IMR-90 (cell line): ENCODE data around the gene GLYAT. TPM values are rescaled to one million over a fixed set of nuclear protein-coding genes. Genes with fewer than 3 reads are reported as not detected.

ENCODE experiments used
- ATAC-seq: fragments of 200-7000 bp; cut with Tn5 transposase; 2 replicates; pipeline ENCODE4 v1.9.1; 2020; ENCODE audit warnings: low read depth, mild to moderate bottlenecking, moderate library complexity
- BruUV-seq: library from RNA; stranded (reverse); fragments of 400-500 nt; replicated peaks from 2 replicates; lab custom pipeline; 2021; lab: Mats Ljungman, UMichigan
- CTCF ChIA-PET: fragments of 300-600 bp; formaldehyde crosslinking; extraction: SDS; loops from one replicate; lab custom pipeline; 2021; ENCODE audit warnings: antibody characterized with exemption; lab: Yijun Ruan, JAX
- POLR2A ChIA-PET: fragments of 300-600 bp; sonication (Branson Sonifier 250); formaldehyde crosslinking; loops from one replicate; lab custom pipeline; 2022; ENCODE audit warnings: antibody characterized with exemption; ENCODE audit not compliant: unreplicated experiment; lab: Charles Lee
- DNase-seq: peaks from one replicate; pipeline ENCODE4 v3.0.0; 2013
- H2AFZ ChIP-seq: replicated peaks from 2 replicates; pipeline ENCODE3; 2013; ENCODE audit warnings: low read length, mild to moderate bottlenecking; ENCODE audit not compliant: poor library complexity
- H2AK5ac ChIP-seq: 2 replicates; pipeline ENCODE4 v1.6.1; 2013; ENCODE audit warnings: low read depth, low read length, inconsistent platforms
- H2AK9ac ChIP-seq: replicated peaks from 2 replicates; pipeline ENCODE3; 2013; ENCODE audit warnings: mild to moderate bottlenecking, low read depth, low read length, moderate library complexity; ENCODE audit not compliant: poor library complexity
- H2BK120ac ChIP-seq: 2 replicates; pipeline ENCODE4 v1.6.1; 2013; ENCODE audit warnings: low read depth, low read length, inconsistent platforms
- H2BK15ac ChIP-seq: 3 replicates; pipeline ENCODE4 v1.6.1; 2013; ENCODE audit warnings: low read depth, low read length, inconsistent platforms
- H2BK20ac ChIP-seq: 2 replicates; pipeline ENCODE4 v1.6.1; 2013; ENCODE audit warnings: low read depth, mild to moderate bottlenecking, inconsistent platforms, low read length, moderate library complexity
- H2BK5ac ChIP-seq: 2 replicates; pipeline ENCODE4 v1.6.1; 2013; ENCODE audit warnings: mild to moderate bottlenecking, low read depth, low read length, inconsistent platforms; ENCODE audit not compliant: poor library complexity, severe bottlenecking
- H3K14ac ChIP-seq: replicated peaks from 2 replicates; pipeline ENCODE4 v1.6.1; 2013; ENCODE audit warnings: low read depth, low read length, inconsistent platforms
- H3K18ac ChIP-seq: 2 replicates; pipeline ENCODE4 v1.6.1; 2013; ENCODE audit warnings: low read depth, low read length, control low read depth
- H3K23ac ChIP-seq: 2 replicates; pipeline ENCODE4 v1.6.1; 2013; ENCODE audit warnings: low read depth, low read length, inconsistent platforms
- H3K27ac ChIP-seq: 2 replicates; pipeline ENCODE4 v1.5.1; 2013; ENCODE audit warnings: mild to moderate bottlenecking, control low read depth, low read length; ENCODE audit not compliant: insufficient read depth
- H3K27me3 ChIP-seq: 2 replicates; pipeline ENCODE4 v1.6.1; 2013; ENCODE audit warnings: low read length; ENCODE audit not compliant: control insufficient read depth, insufficient read depth
- H3K36me3 ChIP-seq: 2 replicates; pipeline ENCODE4 v1.6.1; 2013; ENCODE audit warnings: low read length, mixed read lengths; ENCODE audit not compliant: control insufficient read depth, insufficient read depth
- H3K4ac ChIP-seq: 2 replicates; pipeline ENCODE4 v1.6.1; 2013; ENCODE audit warnings: low read depth, low read length, inconsistent platforms
- H3K4me1 ChIP-seq: 2 replicates; pipeline ENCODE4 v1.6.1; 2013; ENCODE audit warnings: low read length, mixed read lengths; ENCODE audit not compliant: control insufficient read depth, insufficient read depth
- H3K4me2 ChIP-seq: 2 replicates; pipeline ENCODE4 v1.6.1; 2013; ENCODE audit warnings: low read depth, mild to moderate bottlenecking, control low read depth, low read length, moderate library complexity
- H3K4me3 ChIP-seq: 2 replicates; pipeline ENCODE4 v1.5.1; 2013; ENCODE audit warnings: low read depth, mild to moderate bottlenecking, control low read depth, low read length, moderate library complexity; ENCODE audit not compliant: insufficient read depth
- H3K56ac ChIP-seq: 2 replicates; pipeline ENCODE4 v1.6.1; 2013; ENCODE audit warnings: low read length, inconsistent platforms; ENCODE audit not compliant: insufficient read depth; ENCODE audit errors: extremely low read depth
- H3K79me1 ChIP-seq, 2 experiments: 2 replicates each; pipeline ENCODE4 v1.6.1; 2013; ENCODE audit warnings: low read length in 2 of 2, inconsistent platforms in 1 of 2, low read depth in 1 of 2
- H3K9ac ChIP-seq: 2 replicates; pipeline ENCODE4 v1.6.1; 2013; ENCODE audit warnings: low read depth, low read length, control low read depth
- H3K9me1 ChIP-seq: 2 replicates; pipeline ENCODE4 v1.6.1; 2013; ENCODE audit warnings: low read length, inconsistent platforms; ENCODE audit not compliant: insufficient read depth
- H3K9me3 ChIP-seq: 2 replicates; pipeline ENCODE4 v1.6.1; 2013; ENCODE audit warnings: low read length; ENCODE audit not compliant: control insufficient read depth, insufficient read depth
- H4K20me1 ChIP-seq: 2 replicates; pipeline ENCODE4 v1.6.1; 2013; ENCODE audit warnings: low read length, inconsistent platforms; ENCODE audit not compliant: insufficient read depth
- H4K5ac ChIP-seq: 2 replicates; pipeline ENCODE4 v1.6.1; 2013; ENCODE audit warnings: mild to moderate bottlenecking, low read depth, low read length, control low read depth
- H4K8ac ChIP-seq, 2 experiments: 2 replicates each; pipeline ENCODE4 v1.6.1; 2013; ENCODE audit warnings: low read depth in 2 of 2, low read length in 2 of 2, control low read depth in 1 of 2, inconsistent platforms in 1 of 2
- H4K91ac ChIP-seq: 2 replicates; pipeline ENCODE4 v1.6.1; 2013; ENCODE audit warnings: low read depth, low read length, inconsistent platforms; ENCODE audit not compliant: insufficient read depth
- BHLHE40 ChIP-seq: fragments of 150-350 bp; IDR thresholded peaks from 2 replicates; pipeline ENCODE4 v1.6.1; 2016; ENCODE audit warnings: mild to moderate bottlenecking, low read depth, low read length
- CEBPB ChIP-seq: IDR thresholded peaks from 2 replicates; pipeline ENCODE4 v1.6.1; 2012; ENCODE audit warnings: low read depth, low read length, improper control_type of control experiment
- CHD1 ChIP-seq: IDR thresholded peaks from 2 replicates; pipeline ENCODE4 v1.6.1; 2012; ENCODE audit warnings: low read depth, low read length, improper control_type of control experiment
- FOS ChIP-seq: fragments of 150-350 bp; IDR thresholded peaks from 2 replicates; pipeline ENCODE4 v1.6.1; 2016; ENCODE audit warnings: low read depth, low read length
- MAZ ChIP-seq: IDR thresholded peaks from 2 replicates; pipeline ENCODE4 v1.6.1; 2012; ENCODE audit warnings: low read depth, mild to moderate bottlenecking, low read length, improper control_type of control experiment, moderate library complexity, borderline replicate concordance
- NFE2L2 ChIP-seq: fragments of 150-350 bp; IDR thresholded peaks from 2 replicates; pipeline ENCODE4 v1.6.1; 2016; ENCODE audit warnings: low read depth, mild to moderate bottlenecking, low read length
- POLR2A ChIP-seq: IDR thresholded peaks from 2 replicates; pipeline ENCODE4 v1.6.1; 2012; ENCODE audit warnings: mild to moderate bottlenecking, low read depth, low read length
- RAD21 ChIP-seq: IDR thresholded peaks from 2 replicates; pipeline ENCODE4 v1.6.1; 2012; ENCODE audit warnings: low read length, improper control_type of control experiment
- RCOR1 ChIP-seq: IDR thresholded peaks from 2 replicates; pipeline ENCODE4 v1.6.1; 2012; ENCODE audit warnings: mild to moderate bottlenecking, low read length, improper control_type of control experiment; ENCODE audit not compliant: insufficient replicate concordance
- SMC3 ChIP-seq: fragments of 150-350 bp; IDR thresholded peaks from 2 replicates; pipeline ENCODE4 v1.6.1; 2016; ENCODE audit warnings: low read depth, mild to moderate bottlenecking, antibody characterized with exemption, low read length, moderate library complexity
- WGBS, 2 experiments: methylation state at CpG; one replicate each; pipeline versions ENCODE4 v1.1.5 to v1.1.7; 2013; ENCODE audit warnings: missing lambda C conversion rate in 2 of 2; ENCODE audit not compliant: insufficient read length in 1 of 2; ENCODE audit errors: extremely low coverage in 2 of 2; 5-methylcytosine and 5-hydroxymethylcytosine counted together
- dilution Hi-C: fragments of 300-500 bp; cut with HindIII; formaldehyde crosslinking; loops from one replicate; pipeline ENCODE4 v1.14.3; 2018; ENCODE audit warnings: low sequenced_read_pairs; ENCODE audit not compliant: unreplicated experiment
- in situ Hi-C: fragments of 300-500 bp; cut with MboI; formaldehyde crosslinking; loops from 3 replicates; pipeline ENCODE4 v1.14.3; 2019; ENCODE audit warnings: low sequenced_read_pairs, inconsistent platforms, mixed read lengths
- intact Hi-C: fragments of 100-400 bp; cut with micrococcal nuclease; formaldehyde crosslinking; loops from 2 replicates; pipeline ENCODE4 v1.10.0; 2022
- polyA plus RNA-seq, 3 experiments: library from polyadenylated mRNA; depleted of rRNA; stranded (reverse); fragments of >200 nt; gene quantifications; 2 replicates each; pipeline ENCODE4 v1.2.3, GENCODE V29; 2012; ENCODE audit warnings: low replicate concordance in 1 of 3
- total RNA-seq: library from RNA; depleted of rRNA; stranded (reverse); fragments of >200 nt; gene quantifications from 2 replicates; pipeline ENCODE4 v1.2.3, GENCODE V29; 2012
- TF ChIP-seq, protein P1 (sequence below): conservative IDR thresholded peaks from 2 replicates; pipeline ENCODE4 v1.5.1; 2012; ENCODE audit warnings: mild to moderate bottlenecking, low read depth, low read length, improper control_type of control experiment
- TF ChIP-seq, protein P2 (sequence below): fragments of 150-350 bp; IDR thresholded peaks from 2 replicates; pipeline ENCODE4 v1.6.1; 2017; ENCODE audit warnings: mild to moderate bottlenecking, antibody characterized with exemption, low read length, low read depth

The GLYAT gene
- total and polyA plus RNA-seq, 2 of the 4 experiments (the other 2 are of a cell fraction), result not detected

DNA sequence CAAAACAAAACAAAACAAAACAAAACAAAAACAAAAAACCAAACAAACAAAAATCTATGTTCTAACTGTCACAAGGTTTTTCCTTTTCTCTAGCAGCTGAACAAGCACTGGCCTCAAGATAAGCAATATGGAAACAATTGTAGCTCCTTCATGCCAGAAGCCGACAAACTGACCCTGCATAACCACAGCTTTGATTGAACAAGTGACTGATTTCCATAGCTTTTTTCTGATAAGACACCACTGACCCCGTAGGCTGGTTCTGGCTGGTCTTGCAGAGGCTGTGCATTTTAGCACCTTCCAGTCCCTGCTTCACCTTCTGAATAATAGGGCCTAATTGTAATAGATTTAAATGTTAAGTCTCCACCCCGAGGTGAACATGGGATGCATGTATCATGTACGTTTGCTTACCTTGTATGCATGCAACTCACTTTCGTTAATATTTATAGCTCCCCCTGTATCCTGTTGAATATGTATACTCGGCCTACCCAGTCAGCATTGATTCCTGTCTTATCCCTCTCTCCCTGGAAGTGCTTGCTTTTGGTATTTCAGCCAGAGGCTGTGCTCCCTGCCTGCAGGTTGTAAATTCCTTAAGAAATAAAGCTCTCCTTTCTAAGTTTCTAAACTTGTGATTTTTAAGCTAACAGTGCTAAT is 59.6 kb downstream of the GLYAT start:
- H3K27ac ChIP-seq, result no peak overlapping the region
- no peaks in the 10 kb centered on the region for H3K4me1 ChIP-seq
- BruUV-seq, result no TSS peak
- H2AFZ ChIP-seq, result no peak overlapping the region
- no peak overlapping the region for H3K4me2 ChIP-seq
- H3K18ac ChIP-seq, result no peak overlapping the region
- no peak overlapping the region for H3K14ac ChIP-seq
- 88% methylated on average over 1 of the region's 6 CpGs; no CpG with 5 or more reads in 1 of the 2 experiments for WGBS, 2 experiments
- CTCF ChIA-PET, result interaction anchor here (0.6 to 1.3 kb wide), 3 partner anchors 48 to 105 kb away, joined by 3 to 7 read pairs (median 5); no protein-coding TSS in a partner anchor
- intact Hi-C loops (no loop called here), dilution Hi-C loops (no loop called here), in situ Hi-C loops (no loop called here)
- DNase-seq, result no peak
- no peak overlapping the region for H2BK120ac ChIP-seq
- H2AK5ac ChIP-seq, result no peak overlapping the region
- H3K79me1 ChIP-seq, result no peaks in the 10 kb centered on the region
- H4K5ac ChIP-seq, result no peak overlapping the region
- H2BK15ac ChIP-seq, result no peak overlapping the region
- no peaks in the 10 kb centered on the region for H3K9me3 ChIP-seq
- H2BK20ac ChIP-seq, result no peak overlapping the region
- no peak overlapping the region for H2AK9ac ChIP-seq
- POLR2A ChIA-PET, result no interaction called here
- no peak overlapping the region for H3K4me3 ChIP-seq
- no peak overlapping the region for H4K91ac ChIP-seq
- no peak overlapping the region for H3K23ac ChIP-seq
- ATAC-seq, result no peak
- H3K56ac ChIP-seq, result no peak overlapping the region
- H2BK5ac ChIP-seq, result no peak overlapping the region
- no peak overlapping the region for H4K8ac ChIP-seq
- no peak overlapping the region for H3K9ac ChIP-seq
- no peak for TF ChIP-seq FOS
- no peak for TF ChIP-seq CHD1
- no peak for TF ChIP-seq BHLHE40
- no peak for TF ChIP-seq MAZ
- no peak for TF ChIP-seq CEBPB
- no peak for TF ChIP-seq SMC3
- TF ChIP-seq, protein P1, sequence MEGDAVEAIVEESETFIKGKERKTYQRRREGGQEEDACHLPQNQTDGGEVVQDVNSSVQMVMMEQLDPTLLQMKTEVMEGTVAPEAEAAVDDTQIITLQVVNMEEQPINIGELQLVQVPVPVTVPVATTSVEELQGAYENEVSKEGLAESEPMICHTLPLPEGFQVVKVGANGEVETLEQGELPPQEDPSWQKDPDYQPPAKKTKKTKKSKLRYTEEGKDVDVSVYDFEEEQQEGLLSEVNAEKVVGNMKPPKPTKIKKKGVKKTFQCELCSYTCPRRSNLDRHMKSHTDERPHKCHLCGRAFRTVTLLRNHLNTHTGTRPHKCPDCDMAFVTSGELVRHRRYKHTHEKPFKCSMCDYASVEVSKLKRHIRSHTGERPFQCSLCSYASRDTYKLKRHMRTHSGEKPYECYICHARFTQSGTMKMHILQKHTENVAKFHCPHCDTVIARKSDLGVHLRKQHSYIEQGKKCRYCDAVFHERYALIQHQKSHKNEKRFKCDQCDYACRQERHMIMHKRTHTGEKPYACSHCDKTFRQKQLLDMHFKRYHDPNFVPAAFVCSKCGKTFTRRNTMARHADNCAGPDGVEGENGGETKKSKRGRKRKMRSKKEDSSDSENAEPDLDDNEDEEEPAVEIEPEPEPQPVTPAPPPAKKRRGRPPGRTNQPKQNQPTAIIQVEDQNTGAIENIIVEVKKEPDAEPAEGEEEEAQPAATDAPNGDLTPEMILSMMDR, result no peak
- TF ChIP-seq, protein P2, sequence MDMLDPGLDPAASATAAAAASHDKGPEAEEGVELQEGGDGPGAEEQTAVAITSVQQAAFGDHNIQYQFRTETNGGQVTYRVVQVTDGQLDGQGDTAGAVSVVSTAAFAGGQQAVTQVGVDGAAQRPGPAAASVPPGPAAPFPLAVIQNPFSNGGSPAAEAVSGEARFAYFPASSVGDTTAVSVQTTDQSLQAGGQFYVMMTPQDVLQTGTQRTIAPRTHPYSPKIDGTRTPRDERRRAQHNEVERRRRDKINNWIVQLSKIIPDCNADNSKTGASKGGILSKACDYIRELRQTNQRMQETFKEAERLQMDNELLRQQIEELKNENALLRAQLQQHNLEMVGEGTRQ, result no peak
- TF ChIP-seq RCOR1, result no peak
- no peak for TF ChIP-seq RAD21
- TF ChIP-seq POLR2A, result no peak
- no peak for TF ChIP-seq NFE2L2
- peaks cover 2% of the 10 kb centered on the region for H3K27me3 ChIP-seq
- no peaks in the 10 kb centered on the region for H4K20me1 ChIP-seq
- no peaks in the 10 kb centered on the region for H3K9me1 ChIP-seq
- no peak overlapping the region for H3K4ac ChIP-seq
- no peaks in the 10 kb centered on the region for H3K36me3 ChIP-seq
